ENCODE data around the gene TMEM126A. TPM values are rescaled to one million over a fixed set of nuclear protein-coding genes. Genes with fewer than 3 reads are reported as not detected.

The TMEM126A gene
- total and polyA plus RNA-seq, 2 of the 13 experiments (the other 11 are each of a cell fraction or from before 2014, with no cell fraction given): 59.5 to 66.9 TPM

DNA sequence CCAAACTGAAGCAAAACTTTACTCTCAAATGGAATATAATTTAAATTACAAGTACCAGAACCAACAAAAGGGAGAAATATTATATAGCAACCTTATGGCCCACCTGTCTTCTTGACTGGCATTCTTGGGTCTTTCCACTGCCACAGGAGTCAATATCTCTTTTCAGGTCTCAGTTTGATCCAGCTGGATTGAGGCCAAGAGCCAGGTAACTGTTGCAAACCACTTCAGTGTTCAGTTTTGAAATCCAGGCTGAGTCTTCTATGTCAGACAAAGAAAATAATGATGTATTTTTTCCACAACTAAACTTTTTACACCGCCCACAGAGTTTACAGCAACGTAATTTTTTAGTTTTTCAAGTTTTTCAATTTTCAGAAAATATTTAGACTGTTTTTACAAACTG, 21.3 kb upstream of the TMEM126A start:
- Histone ChIP-seq H3K27ac (ENCODE audit: extremely low read length, insufficient read depth, low read length) (no peak overlapping the region), H3K27me3 (ENCODE audit: control insufficient read depth in 1 of 2, insufficient read depth in 2 of 2, low read length in 2 of 2) (no peaks in the 10 kb centered on the region; a peak in 1 of 5 replicates), H3K79me2 (ENCODE audit: insufficient read depth, low read length) (peaks cover 30% of the 10 kb centered on the region), H3K4me3 (replicated peaks in 1 of 3; ENCODE audit: insufficient read depth in 1 of 3, low read depth in 2 of 3, low read length in 3 of 3) (peak overlapping the region in 2 of 3 experiments; percentile 81 to 88; a peak in 4 of 6 replicates), H3K4me2 (ENCODE audit: low read depth, low read length) (peak overlapping the region; percentile 91), H3K9me3 (ENCODE audit: low read length) (no peaks in the 10 kb centered on the region), H2AFZ (ENCODE audit: low read length) (peak overlapping the region; percentile 46), H3K4me1 (ENCODE audit: insufficient read depth, low read length) (peaks cover 27% of the 10 kb centered on the region), H4K20me1 (ENCODE audit: insufficient read depth, low read length) (no peaks in the 10 kb centered on the region), H3K9ac (ENCODE audit: insufficient read depth, low read depth, low read length) (peak overlapping the region; percentile 61; the same call in 1 of the 2 replicates), H3K36me3 (replicated peaks in 1 of 2; ENCODE audit: control insufficient read depth in 1 of 2, insufficient read depth in 2 of 2, low read length in 2 of 2) (no peaks in the 10 kb centered on the region; a peak in 1 of 5 replicates)
- BruUV-seq (replicated peaks): no TSS peak
- ChIA-PET POLR2A (interaction anchor here (1.4 kb wide), 1 partner anchor 39 kb away, joined by 4 read pairs; the partner anchor contains the start of gene CREBZF), CTCF (ENCODE audit: low intra/inter-chr PET ratio, low total read pairs) (no interaction called here)
- intact Hi-C loops (cut with micrococcal nuclease; ENCODE audit: unreplicated experiment) (loop anchor here (10.0 kb wide), 1 partner anchor 438 kb away; the partner anchor contains the start of gene PICALM), in situ Hi-C loops (cut with HindIII; ENCODE audit: extremely low pct_ligation_motif_present, low pct_unique_long_range_greater_than_20kb) (loop anchor here (25.0 kb wide), 1 partner anchor 636 kb away; no protein-coding TSS in a partner anchor)
- no peak for ATAC-seq
- WGBS (ENCODE audit: low lambda C conversion rate): 11% methylated on average over 2 of the region's 2 CpGs
- no peak for DNase-seq (ENCODE audit: low spot score)
- TF ChIP-seq, protein P1, sequence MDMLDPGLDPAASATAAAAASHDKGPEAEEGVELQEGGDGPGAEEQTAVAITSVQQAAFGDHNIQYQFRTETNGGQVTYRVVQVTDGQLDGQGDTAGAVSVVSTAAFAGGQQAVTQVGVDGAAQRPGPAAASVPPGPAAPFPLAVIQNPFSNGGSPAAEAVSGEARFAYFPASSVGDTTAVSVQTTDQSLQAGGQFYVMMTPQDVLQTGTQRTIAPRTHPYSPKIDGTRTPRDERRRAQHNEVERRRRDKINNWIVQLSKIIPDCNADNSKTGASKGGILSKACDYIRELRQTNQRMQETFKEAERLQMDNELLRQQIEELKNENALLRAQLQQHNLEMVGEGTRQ (IDR thresholded peaks at IDR 0.05; ENCODE audit: low read depth, low read length): no peak
- TF ChIP-seq, protein P1 (CRISPR knock-in tag; IDR thresholded peaks at IDR 0.05; ENCODE audit: borderline replicate concordance): no peak
- TF ChIP-seq ATRX (CRISPR knock-in tag; IDR thresholded peaks at IDR 0.05; ENCODE audit: borderline replicate concordance): no peak
- TF ChIP-seq, protein P2, sequence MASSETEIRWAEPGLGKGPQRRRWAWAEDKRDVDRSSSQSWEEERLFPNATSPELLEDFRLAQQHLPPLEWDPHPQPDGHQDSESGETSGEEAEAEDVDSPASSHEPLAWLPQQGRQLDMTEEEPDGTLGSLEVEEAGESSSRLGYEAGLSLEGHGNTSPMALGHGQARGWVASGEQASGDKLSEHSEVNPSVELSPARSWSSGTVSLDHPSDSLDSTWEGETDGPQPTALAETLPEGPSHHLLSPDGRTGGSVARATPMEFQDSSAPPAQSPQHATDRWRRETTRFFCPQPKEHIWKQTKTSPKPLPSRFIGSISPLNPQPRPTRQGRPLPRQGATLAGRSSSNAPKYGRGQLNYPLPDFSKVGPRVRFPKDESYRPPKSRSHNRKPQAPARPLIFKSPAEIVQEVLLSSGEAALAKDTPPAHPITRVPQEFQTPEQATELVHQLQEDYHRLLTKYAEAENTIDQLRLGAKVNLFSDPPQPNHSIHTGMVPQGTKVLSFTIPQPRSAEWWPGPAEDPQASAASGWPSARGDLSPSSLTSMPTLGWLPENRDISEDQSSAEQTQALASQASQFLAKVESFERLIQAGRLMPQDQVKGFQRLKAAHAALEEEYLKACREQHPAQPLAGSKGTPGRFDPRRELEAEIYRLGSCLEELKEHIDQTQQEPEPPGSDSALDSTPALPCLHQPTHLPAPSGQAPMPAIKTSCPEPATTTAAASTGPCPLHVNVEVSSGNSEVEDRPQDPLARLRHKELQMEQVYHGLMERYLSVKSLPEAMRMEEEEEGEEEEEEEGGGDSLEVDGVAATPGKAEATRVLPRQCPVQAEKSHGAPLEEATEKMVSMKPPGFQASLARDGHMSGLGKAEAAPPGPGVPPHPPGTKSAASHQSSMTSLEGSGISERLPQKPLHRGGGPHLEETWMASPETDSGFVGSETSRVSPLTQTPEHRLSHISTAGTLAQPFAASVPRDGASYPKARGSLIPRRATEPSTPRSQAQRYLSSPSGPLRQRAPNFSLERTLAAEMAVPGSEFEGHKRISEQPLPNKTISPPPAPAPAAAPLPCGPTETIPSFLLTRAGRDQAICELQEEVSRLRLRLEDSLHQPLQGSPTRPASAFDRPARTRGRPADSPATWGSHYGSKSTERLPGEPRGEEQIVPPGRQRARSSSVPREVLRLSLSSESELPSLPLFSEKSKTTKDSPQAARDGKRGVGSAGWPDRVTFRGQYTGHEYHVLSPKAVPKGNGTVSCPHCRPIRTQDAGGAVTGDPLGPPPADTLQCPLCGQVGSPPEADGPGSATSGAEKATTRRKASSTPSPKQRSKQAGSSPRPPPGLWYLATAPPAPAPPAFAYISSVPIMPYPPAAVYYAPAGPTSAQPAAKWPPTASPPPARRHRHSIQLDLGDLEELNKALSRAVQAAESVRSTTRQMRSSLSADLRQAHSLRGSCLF (CRISPR knock-in tag; IDR thresholded peaks at IDR 0.05; ENCODE audit: borderline replicate concordance): no peak
- no peak for TF ChIP-seq ZSCAN31 (CRISPR knock-in tag; IDR thresholded peaks at IDR 0.05; ENCODE audit: low read depth)
- TF ChIP-seq ZBTB3 (CRISPR knock-in tag; IDR thresholded peaks at IDR 0.05; ENCODE audit: borderline replicate concordance, low read depth): no peak
- TF ChIP-seq ATM (IDR thresholded peaks at IDR 0.05; ENCODE audit: borderline replicate concordance): no peak
- TF ChIP-seq ZNF672 (CRISPR knock-in tag; IDR thresholded peaks at IDR 0.05): no peak
- no peak for TF ChIP-seq ARID2 (CRISPR knock-in tag; IDR thresholded peaks at IDR 0.05; ENCODE audit: borderline replicate concordance)
- TF ChIP-seq, protein P3, sequence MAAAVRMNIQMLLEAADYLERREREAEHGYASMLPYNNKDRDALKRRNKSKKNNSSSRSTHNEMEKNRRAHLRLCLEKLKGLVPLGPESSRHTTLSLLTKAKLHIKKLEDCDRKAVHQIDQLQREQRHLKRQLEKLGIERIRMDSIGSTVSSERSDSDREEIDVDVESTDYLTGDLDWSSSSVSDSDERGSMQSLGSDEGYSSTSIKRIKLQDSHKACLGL (CRISPR knock-in tag; IDR thresholded peaks at IDR 0.05): no peak
- no peak for TF ChIP-seq ZNF274 (CRISPR knock-in tag; IDR thresholded peaks at IDR 0.05)
- no peak for TF ChIP-seq MAFK (conservative IDR thresholded peaks at IDR 0.05 in 1 of 2, IDR thresholded peaks at IDR 0.05 in 1 of 2; ENCODE audit: low read length in 2 of 2)
- TF ChIP-seq NR2F6 (IDR thresholded peaks at IDR 0.05): no peak
- TF ChIP-seq NR2F6 (CRISPR knock-in tag; IDR thresholded peaks at IDR 0.05): no peak
- TF ChIP-seq, protein P4, sequence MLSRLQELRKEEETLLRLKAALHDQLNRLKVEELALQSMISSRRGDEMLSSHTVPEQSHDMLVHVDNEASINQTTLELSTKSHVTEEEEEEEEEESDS (CRISPR knock-in tag; IDR thresholded peaks at IDR 0.05; ENCODE audit: borderline replicate concordance): no peak
- no peak for TF ChIP-seq IRX3 (CRISPR knock-in tag; IDR thresholded peaks at IDR 0.05; ENCODE audit: borderline replicate concordance, low read depth)
- no peak for TF ChIP-seq SRF (IDR thresholded peaks at IDR 0.05; ENCODE audit: low read depth, low read length)
- no peak for FAIRE-seq

Measured in HepG2 (cell line).